Effector memory CD4-positive, alpha-beta T cell (primary cell): ENCODE measurements around the gene SPNS3.

Experiments used
- DNase-seq, 3 donors: peaks; one replicate each; pipeline ENCODE4 v3.0.0-alpha.2; 2020
- H3K27ac ChIP-seq: 2 replicates; pipeline ENCODE4 v1.7.0; 2013; ENCODE audit warnings: mild to moderate bottlenecking, low read length, moderate library complexity; ENCODE audit not compliant: insufficient read depth, poor library complexity, severe bottlenecking
- H3K27me3 ChIP-seq: replicated peaks from 2 replicates; pipeline ENCODE4 v1.7.0; 2013; ENCODE audit warnings: mild to moderate bottlenecking, low read length; ENCODE audit not compliant: insufficient read depth, control insufficient read depth, poor library complexity, severe bottlenecking
- H3K36me3 ChIP-seq: 2 replicates; pipeline ENCODE4 v1.7.0; 2013; ENCODE audit warnings: mild to moderate bottlenecking, low read length, moderate library complexity; ENCODE audit not compliant: control insufficient read depth, insufficient read depth
- H3K4me1 ChIP-seq: 2 replicates; pipeline ENCODE4 v1.7.0; 2013; ENCODE audit warnings: low read length, mild to moderate bottlenecking; ENCODE audit not compliant: control insufficient read depth, insufficient read depth, poor library complexity, severe bottlenecking
- H3K4me3 ChIP-seq: 2 replicates; pipeline ENCODE4 v1.7.0; 2013; ENCODE audit warnings: low read length, low read depth, mild to moderate bottlenecking; ENCODE audit not compliant: insufficient read depth, poor library complexity, severe bottlenecking
- H3K9me3 ChIP-seq: 2 replicates; pipeline ENCODE4 v1.7.0; 2013; ENCODE audit warnings: mild to moderate bottlenecking, low read length, moderate library complexity; ENCODE audit not compliant: control insufficient read depth

The SPNS3 gene

DNA sequence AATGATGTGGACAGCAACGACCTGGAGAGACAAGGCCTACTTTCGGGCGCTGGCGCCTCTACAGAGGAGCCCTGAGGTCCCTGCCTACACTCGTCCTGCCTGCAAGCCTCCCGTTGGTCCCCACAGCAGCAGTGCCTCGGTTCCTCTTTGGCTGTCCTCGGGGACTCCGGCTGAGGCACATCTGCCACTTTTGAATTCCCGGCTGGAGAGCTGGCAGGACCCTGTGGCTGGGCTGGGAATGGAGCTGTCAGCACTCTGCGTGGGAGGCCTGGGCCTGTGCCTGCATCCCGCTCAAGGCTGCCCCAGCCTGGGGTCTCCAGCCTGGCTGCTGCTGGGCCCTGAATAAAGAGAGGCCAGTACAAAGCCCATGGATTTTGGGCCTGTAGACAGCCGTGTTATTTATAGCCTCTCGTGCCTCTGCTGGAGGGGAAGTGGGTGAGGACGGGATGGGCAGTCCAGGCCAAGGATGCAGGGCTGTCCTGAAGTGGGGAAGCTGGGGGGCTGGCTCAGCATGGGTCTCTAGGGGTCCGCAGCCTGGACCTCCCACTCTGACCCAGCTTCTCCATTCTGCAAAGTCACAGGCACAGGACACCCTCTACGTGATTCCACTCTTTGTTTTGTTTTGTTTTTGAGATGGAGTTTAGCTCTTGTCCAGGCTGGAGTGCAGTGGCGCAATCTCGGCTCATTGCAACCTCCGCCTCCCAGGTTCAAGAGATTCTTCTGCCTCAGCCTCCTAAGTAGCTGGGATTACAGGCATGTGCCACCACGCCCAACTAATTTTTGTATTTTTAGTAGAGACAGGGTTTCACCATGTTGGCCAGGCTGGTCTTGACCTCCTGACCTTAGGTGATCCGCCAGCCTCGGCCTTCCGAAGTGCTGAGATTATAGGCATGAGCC lies 54.3 kb downstream of the SPNS3 start:
- Histone ChIP-seq H3K9me3 (no peaks in the 10 kb centered on the region), H3K4me1 (peaks cover 8% of the 10 kb centered on the region), H3K27ac (no peak overlapping the region), H3K4me3 (no peak overlapping the region), H3K36me3 (no peaks in the 10 kb centered on the region), H3K27me3 (no peaks in the 10 kb centered on the region)
- DNase-seq = no peak

DNA sequence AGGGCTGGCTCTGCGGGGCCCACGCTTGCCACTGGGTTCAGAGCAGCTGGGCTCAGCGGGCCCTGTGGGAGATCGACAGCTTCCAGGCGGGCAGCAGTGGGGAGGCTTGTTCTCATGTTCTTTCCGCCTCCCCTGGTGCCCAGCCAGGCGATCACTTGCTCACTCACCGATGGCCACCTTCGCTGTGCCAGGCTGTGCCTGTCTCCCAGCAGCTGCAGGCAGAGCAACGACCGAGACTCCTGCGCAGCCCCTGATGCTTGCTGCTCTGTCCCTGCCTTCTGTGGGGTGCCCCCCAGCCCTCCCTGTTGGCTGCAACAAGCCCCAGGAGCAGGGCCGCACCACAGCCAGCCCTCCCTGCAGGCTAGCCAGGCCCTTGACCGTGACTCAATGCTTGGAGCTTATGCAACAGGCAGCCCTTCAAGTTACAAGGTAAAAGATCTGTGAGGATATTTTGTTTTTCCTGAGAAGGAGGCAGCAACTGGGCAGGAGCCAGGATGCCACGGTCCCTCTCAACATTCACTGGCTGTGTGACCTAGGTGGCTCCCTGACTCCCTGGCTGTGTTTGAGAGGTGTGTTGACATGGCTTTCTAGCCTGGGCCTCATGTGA lies 55.4 kb downstream of the SPNS3 start:
- no peaks in the 10 kb centered on the region for H3K36me3 ChIP-seq
- no peaks in the 10 kb centered on the region for H3K9me3 ChIP-seq
- no peak overlapping the region for H3K4me3 ChIP-seq
- no peak for DNase-seq
- no peaks in the 10 kb centered on the region for H3K27me3 ChIP-seq
- peaks cover 8% of the 10 kb centered on the region for H3K4me1 ChIP-seq
- no peak overlapping the region for H3K27ac ChIP-seq

DNA sequence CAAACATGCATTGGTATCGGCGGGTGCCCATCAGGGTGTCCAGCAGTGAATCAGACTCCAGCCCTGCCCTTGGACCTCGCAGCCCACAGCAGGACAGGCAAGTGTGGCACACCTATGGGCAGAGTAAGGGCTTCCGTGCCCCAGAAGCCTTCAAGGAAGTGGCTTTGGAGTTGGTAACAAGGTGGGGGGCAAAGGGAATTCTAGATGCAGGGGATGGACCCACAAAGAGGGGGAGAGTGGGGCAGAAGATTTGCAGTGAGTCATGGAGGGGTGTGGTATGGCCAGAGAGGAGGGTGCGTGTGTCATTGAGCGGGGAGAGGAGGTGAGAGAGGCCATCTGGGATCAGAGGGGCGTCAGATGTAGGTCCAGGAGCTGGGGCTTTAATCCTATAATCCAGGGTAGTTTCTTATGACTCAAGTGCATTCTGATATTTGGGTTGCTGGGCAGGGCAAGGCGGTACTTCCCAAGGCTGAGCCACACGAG lies 56.4 kb downstream of the SPNS3 start:
- DNase-seq = no peak
- Histone ChIP-seq H3K27me3 (no peaks in the 10 kb centered on the region), H3K27ac (no peak overlapping the region)

GRCh38 chr17:4490637-4491061 lies 56.9 kb downstream of the SPNS3 start:
- Histone ChIP-seq H3K4me1 (peaks cover 5% of the 10 kb centered on the region), H3K27me3 (no peaks in the 10 kb centered on the region), H3K27ac (no peak overlapping the region), H3K9me3 (no peaks in the 10 kb centered on the region), H3K4me3 (no peak overlapping the region), H3K36me3 (no peaks in the 10 kb centered on the region)
- no peak for DNase-seq

More for the DNA sequence above, 56.4 kb downstream of the SPNS3 start:
- H3K4me3 ChIP-seq = no peak overlapping the region
- no peaks in the 10 kb centered on the region for H3K9me3 ChIP-seq
- H3K36me3 ChIP-seq = no peaks in the 10 kb centered on the region
- peaks cover 5% of the 10 kb centered on the region for H3K4me1 ChIP-seq

- no peaks in the 10 kb centered on the region for H3K36me3 ChIP-seq
- H3K27me3 ChIP-seq = no peaks in the 10 kb centered on the region
Measured at GRCh38 chr17:4492721-4493561, 59.2 kb downstream of the SPNS3 start.

GRCh38 chr17:4497101-4497824 lies 63.5 kb downstream of the SPNS3 start:
- no peaks in the 10 kb centered on the region for H3K9me3 ChIP-seq
- peaks cover 5% of the 10 kb centered on the region for H3K27me3 ChIP-seq
- H3K27ac ChIP-seq = no peak overlapping the region
- DNase-seq = no peak
- peaks cover 22% of the 10 kb centered on the region for H3K4me1 ChIP-seq
- no peak overlapping the region for H3K4me3 ChIP-seq
- no peaks in the 10 kb centered on the region for H3K36me3 ChIP-seq

More at GRCh38 chr17:4492721-4493561, 59.2 kb downstream of the SPNS3 start:
- Histone ChIP-seq H3K4me1 (no peaks in the 10 kb centered on the region), H3K27ac (no peak overlapping the region), H3K9me3 (no peaks in the 10 kb centered on the region), H3K4me3 (no peak overlapping the region)
- DNase-seq = no peak

- no peaks in the 10 kb centered on the region for H3K9me3 ChIP-seq
- H3K4me1 ChIP-seq = peaks cover 22% of the 10 kb centered on the region
- no peaks in the 10 kb centered on the region for H3K36me3 ChIP-seq
- peak; percentile 23 to 40 (median 34) for DNase-seq
- H3K4me3 ChIP-seq = peak within 1 kb of the TSS; percentile 59
- peaks cover 11% of the 10 kb centered on the region for H3K27me3 ChIP-seq
- no peak within 1 kb of the TSS for H3K27ac ChIP-seq
Measured at GRCh38 chr17:4498461-4499397, 65.0 kb downstream of the SPNS3 start, which contains the start of gene SPNS2. Gene SPNS2, plus strand, starts transcription at chr17:4498881. Its CDS starts 167 bp downstream, at chr17:4499048.

DNA sequence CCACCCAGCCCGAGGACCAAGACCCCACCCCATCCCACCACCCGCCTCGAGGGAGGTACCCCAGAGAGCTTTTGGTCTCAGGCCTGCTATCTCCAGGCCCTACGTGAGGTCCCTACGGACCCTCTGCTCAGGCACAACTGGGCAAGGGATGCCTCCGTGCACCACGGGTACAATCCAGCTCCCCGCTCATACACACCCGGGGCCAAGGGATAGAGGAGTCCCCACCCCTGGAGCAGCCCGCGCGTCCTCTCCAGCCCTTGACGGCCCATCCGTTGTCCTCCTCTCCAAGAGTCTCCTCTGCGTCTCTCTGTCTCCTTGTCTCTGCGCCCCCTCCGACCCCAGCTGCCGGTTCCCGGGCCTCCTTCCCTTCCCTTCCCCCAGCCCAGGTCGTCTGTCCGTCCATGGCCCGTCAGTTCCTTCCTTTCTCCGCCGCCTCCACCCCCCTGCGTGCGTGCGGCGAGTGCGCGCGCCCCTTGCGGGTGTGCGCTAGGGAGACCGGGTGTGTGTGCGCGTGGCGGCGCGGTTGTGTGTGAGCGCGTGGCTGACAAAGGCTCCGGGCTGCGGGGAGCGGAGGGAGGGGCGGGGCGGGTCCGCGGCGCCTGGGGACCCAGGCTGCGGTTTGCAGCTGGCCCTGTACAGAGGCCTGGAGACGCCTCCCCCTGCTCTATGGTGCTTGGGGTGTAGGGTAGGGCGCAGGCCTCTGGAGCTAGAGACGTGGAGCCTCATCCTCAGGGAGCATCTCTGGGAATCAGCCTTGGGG lies 65.9 kb downstream of the SPNS3 start:
- Histone ChIP-seq H3K27ac (no peak overlapping the region), H3K36me3 (no peaks in the 10 kb centered on the region), H3K4me1 (peaks cover 27% of the 10 kb centered on the region), H3K9me3 (no peaks in the 10 kb centered on the region), H3K27me3 (peaks cover 11% of the 10 kb centered on the region), H3K4me3 (peak overlapping the region; percentile 59)
- DNase-seq = no peak
